K562 (cell line): ENCODE data around the gene LCE1F. TPM values are rescaled to one million over a fixed set of nuclear protein-coding genes. Genes with fewer than 3 reads are reported as not detected.
A peak's percentile ranks its signal among the peaks of the same experiment; 100 is the strongest.

Experiments used
- ATAC-seq: fragments of 200-7000 bp; cut with Tn5 transposase; 3 replicates; pipeline ENCODE4 v1.9.1; 2020; ENCODE audit warnings: moderate library complexity
- BruUV-seq: library from RNA; stranded (reverse); fragments of 400-500 nt; replicated peaks from 2 replicates; lab custom pipeline; 2021; lab: Mats Ljungman, UMichigan
- CTCF ChIA-PET: fragments of 300-600 bp; formaldehyde crosslinking; extraction: SDS; loops from one replicate; lab custom pipeline; 2021; ENCODE audit warnings: low intra/inter-chr PET ratio; lab: Yijun Ruan, JAX
- POLR2A ChIA-PET: fragments of 300-600, 350-650 bp; sonication (Branson Sonifier 250); formaldehyde crosslinking; extraction: SDS; loops from one replicate; lab custom pipeline; 2021; ENCODE audit warnings: antibody characterized with exemption, inconsistent platforms; lab: Yijun Ruan, JAX
- DNase-seq, 4 experiments: peaks; one replicate each; pipeline versions ENCODE4 v3.0.0 to v3.0.0-alpha.2; 2011 to 2018; ENCODE audit warnings: low spot score in 3 of 4, mixed read lengths in 3 of 4; ENCODE audit errors: extremely low read depth in 1 of 4
- FAIRE-seq: peaks from 2 replicates; lab custom pipeline; 2011; peaks lifted over from hg19 to GRCh38; lab: Jason Lieb, UNC
- H2AFZ ChIP-seq: 2 replicates; pipeline ENCODE4 v1.6.0; 2011; ENCODE audit warnings: low read depth, low read length, control low read depth, inconsistent platforms
- H3K27ac ChIP-seq: fragments of 200-600 bp; 3 replicates; pipeline ENCODE4 v1.8.0; 2011; ENCODE audit warnings: low read depth, mild to moderate bottlenecking, control low read depth, inconsistent platforms, low read length, moderate library complexity, mixed read lengths; ENCODE audit errors: extremely low read depth
- H3K27me3 ChIP-seq, 2 experiments: fragments of 300-600 bp in 1 of 2; 2 replicates in 1 of 2; 3 replicates in 1 of 2; pipeline versions ENCODE4 v1.6.0 to v1.8.0; 2011; ENCODE audit warnings: inconsistent platforms in 2 of 2, low read length in 2 of 2, mild to moderate bottlenecking in 1 of 2, mixed read lengths in 1 of 2, moderate library complexity in 1 of 2; ENCODE audit not compliant: control insufficient read depth in 2 of 2, insufficient read depth in 2 of 2
- H3K36me3 ChIP-seq: fragments of 300-600 bp; 3 replicates; pipeline ENCODE4 v1.8.0; 2011; ENCODE audit warnings: mild to moderate bottlenecking, low read length, inconsistent platforms; ENCODE audit not compliant: control insufficient read depth, insufficient read depth
- H3K4me1 ChIP-seq, 2 experiments: fragments of 200-600 bp in 1 of 2; replicated peaks in 1 of 2; 2 replicates in 1 of 2; 3 replicates in 1 of 2; pipeline versions ENCODE4 v1.5.1 to v1.8.0; 2011; ENCODE audit warnings: inconsistent platforms in 2 of 2, low read length in 2 of 2, mild to moderate bottlenecking in 1 of 2, mixed read lengths in 1 of 2, moderate library complexity in 1 of 2; ENCODE audit not compliant: control insufficient read depth in 2 of 2, insufficient read depth in 2 of 2
- H3K4me2 ChIP-seq: 2 replicates; pipeline ENCODE4 v1.6.1; 2011; ENCODE audit warnings: low read length, control low read depth, inconsistent platforms, mixed read lengths; ENCODE audit not compliant: insufficient read depth
- H3K4me3 ChIP-seq: fragments of 200-600 bp; sonication (generic), shearing (Covaris generic); 2 replicates; pipeline ENCODE4 v1.5.1; 2016; ENCODE audit warnings: control low read depth, inconsistent platforms
- H3K79me2 ChIP-seq: fragments of 200-600 bp; 3 replicates; pipeline ENCODE4 v1.8.0; 2011; ENCODE audit warnings: low read length, inconsistent platforms; ENCODE audit not compliant: control insufficient read depth, insufficient read depth
- H3K9ac ChIP-seq, 2 experiments: 2 replicates each; pipeline versions ENCODE4 v1.6.0 to v1.6.1; 2011; ENCODE audit warnings: low read depth in 2 of 2, low read length in 2 of 2, control low read depth in 1 of 2, inconsistent platforms in 1 of 2, mild to moderate bottlenecking in 1 of 2, mixed read lengths in 1 of 2; ENCODE audit not compliant: insufficient read depth in 1 of 2
- H3K9me1 ChIP-seq: one replicate; pipeline ENCODE4 v1.6.0; 2011; ENCODE audit warnings: inconsistent platforms, mild to moderate bottlenecking, low read length, moderate library complexity; ENCODE audit not compliant: control insufficient read depth, insufficient read depth
- H3K9me3 ChIP-seq: replicated peaks from 2 replicates; pipeline ENCODE4 v1.5.1; 2011; ENCODE audit warnings: low read depth, low read length, inconsistent platforms; ENCODE audit not compliant: control insufficient read depth, insufficient read depth
- H4K20me1 ChIP-seq: replicated peaks from 2 replicates; pipeline ENCODE4 v1.6.1; 2011; ENCODE audit warnings: low read length, inconsistent platforms, mixed read lengths; ENCODE audit not compliant: control insufficient read depth, insufficient read depth
- KLF16 ChIP-seq: IDR thresholded peaks from 2 replicates; pipeline ENCODE4 v1.6.1; 2016; ENCODE audit warnings: antibody characterized with exemption
- MAFG ChIP-seq: fragments of 450-650 bp; conservative IDR thresholded peaks from 2 replicates; pipeline ENCODE4 v1.6.1; 2016; ENCODE audit warnings: missing genetic modification characterization, missing compliant biosample characterization
- MCM7 ChIP-seq, 2 experiments: fragments of 450-650 bp; IDR thresholded peaks; 2 replicates each; pipeline ENCODE4 v1.6.1; 2016 to 2018
- RAD21 ChIP-seq, 2 experiments: fragments of 250-450 bp in 1 of 2; fragments of 450-650 bp in 1 of 2; sonication (Bioruptor Pico) in 1 of 2; formaldehyde crosslinking in 1 of 2; IDR thresholded peaks in 1 of 2; conservative IDR thresholded peaks in 1 of 2; 2 replicates each; pipeline versions ENCODE4 v1.4.0 to v1.8.0; 2020 to 2022; ENCODE audit warnings: mild to moderate bottlenecking in 2 of 2, moderate library complexity in 1 of 2
- RBFOX2 ChIP-seq: fragments of 200-400 bp; formaldehyde crosslinking; IDR thresholded peaks from 2 replicates; pipeline ENCODE4 v1.6.1; 2017; ENCODE audit warnings: low read depth, mild to moderate bottlenecking, low read length, moderate library complexity
- REST ChIP-seq, 2 experiments: fragments of 450-650 bp; formaldehyde crosslinking in 1 of 2; IDR thresholded peaks; 2 replicates each; pipeline versions ENCODE4 v1.4.0 to v1.6.1; 2014 to 2020; ENCODE audit warnings: mild to moderate bottlenecking in 2 of 2, borderline replicate concordance in 1 of 2, low read depth in 1 of 2
- THRA ChIP-seq: fragments of 450-650 bp; IDR thresholded peaks from 2 replicates; pipeline ENCODE4 v1.6.1; 2017; ENCODE audit warnings: mild to moderate bottlenecking, moderate library complexity
- VEZF1 ChIP-seq: fragments of 200-800 bp; sonication (Bioruptor generic); IDR thresholded peaks from 2 replicates; pipeline ENCODE4 v1.6.1; 2017; ENCODE audit warnings: missing genetic modification characterization, missing compliant biosample characterization
- WGBS: fragments of 100-300 bp; shearing (Covaris generic); methylation state at CpG from one replicate; pipeline ENCODE4 v1.1.6; 2016; ENCODE audit warnings: low coverage, mixed read lengths; ENCODE audit not compliant: insufficient coverage; ENCODE audit errors: missing lambda C conversion rate; 5-methylcytosine and 5-hydroxymethylcytosine counted together
- in situ Hi-C: fragments of 300-500 bp; cut with MboI; formaldehyde crosslinking; loops from 4 replicates; pipeline ENCODE4 v1.15.0; 2018; ENCODE audit warnings: inconsistent platforms, mixed read lengths
- intact Hi-C: fragments of 100-400 bp; cut with micrococcal nuclease; formaldehyde crosslinking; loops from 2 replicates; pipeline ENCODE4 v1.14.2; 2022
- polyA plus RNA-seq, 8 experiments: library from polyadenylated mRNA; depleted of rRNA in 4 of 8; stranded (reverse) in 5 of 8; unstranded in 3 of 8; fragments of >200 nt; fragmentation: Nextera tagmentation in 2 of 8; fragmentation: Illumina TruSeq in 1 of 8; extraction: Ambion mirVana in 2 of 8; extraction: Trizol in 1 of 8; gene quantifications; 2 replicates each; pipeline versions ENCODE4 v1.2.1 to v1.2.3, GENCODE V29; 2011 to 2014; ENCODE audit warnings: inconsistent platforms in 1 of 8, missing spikeins in 1 of 8
- total RNA-seq, 7 experiments: library from RNA; depleted of rRNA in 6 of 7; stranded (reverse); fragments of >200 nt in 6 of 7; fragmentation: Illumina TruSeq in 2 of 7; extraction: Trizol in 2 of 7; gene quantifications; 2 replicates each; pipeline versions ENCODE4 v1.2.1 to v1.2.3, GENCODE V29; 2011 to 2021; ENCODE audit warnings: low replicate concordance in 1 of 7

The LCE1F gene
- total and polyA plus RNA-seq, 9 of the 15 experiments (the other 6 are each of a cell fraction or from before 2014, with no cell fraction given): not detected

GRCh38 chr1:152776361-152776760 is 1.4 kb downstream of the LCE1F start (continued):
- TF ChIP-seq MAFG (tag) (no peak), RBFOX2 (no peak), VEZF1 (CRISPR knock-in tag) (no peak), THRA (no peak)

- BruUV-seq: no TSS peak
- intact Hi-C loops: loop anchor here (1.0 kb wide), 1 partner anchor 123 kb away; no protein-coding TSS in a partner anchor
- Histone ChIP-seq H3K27ac (no peak overlapping the region), H3K27me3 (no peaks in the 10 kb centered on the region), H3K9ac (no peak overlapping the region), H3K4me2 (no peak overlapping the region), H2AFZ (no peak overlapping the region), H3K9me1 (no peaks in the 10 kb centered on the region), H3K79me2 (no peaks in the 10 kb centered on the region), H3K36me3 (no peaks in the 10 kb centered on the region), H4K20me1 (no peaks in the 10 kb centered on the region), H3K9me3 (no peaks in the 10 kb centered on the region), H3K4me1 (no peaks in the 10 kb centered on the region), H3K4me3 (no peak overlapping the region)
- in situ Hi-C loops: no loop called here
- ChIA-PET POLR2A (interaction anchor here (0.7 to 0.9 kb wide), 2 partner anchors 11 to 119 kb away, joined by 4 read pairs; no protein-coding TSS in a partner anchor), CTCF (no interaction called here)
- WGBS: 0% methylated on average over 3 of the region's 4 CpGs
- ATAC-seq: peak; percentile 72
- peak; percentile 35 to 65 (median 42) for DNase-seq
- FAIRE-seq: peak; percentile 32
- TF ChIP-seq RAD21 (CRISPR knock-in tag; conservative IDR thresholded peaks at IDR 0.05 in 1 of 2, IDR thresholded peaks at IDR 0.05 in 1 of 2): peak in 1 of 2 experiments; percentile 35; a peak in 2 of 4 replicates
- no peak for TF ChIP-seq MCM7 (IDR thresholded peaks at IDR 0.05)
- TF ChIP-seq KLF16: peak; percentile 36; the same call in 1 of the 2 replicates
- 0 out of 2 replicates have a peak, but pooled peaks have one; percentile 8 for TF ChIP-seq REST (IDR thresholded peaks at IDR 0.05; ENCODE audit: borderline replicate concordance)
- TF ChIP-seq REST (CRISPR knock-in tag; IDR thresholded peaks at IDR 0.05; ENCODE audit: low read depth): no peak
These were observed 2.7 kb downstream of the LCE1F start for GRCh38 chr1:152777510-152778137.
